Measurements from ENCODE around the gene IL17C. TPM values are rescaled to one million over a fixed set of nuclear protein-coding genes. Genes with fewer than 3 reads are reported as not detected.

Gene IL17C
- total and polyA plus RNA-seq, 2 donors (not counting 3 experiments of a cell fraction or from before 2014, with no cell fraction given) = 0.17 TPM; not detected in 1

- no TSS peak for BruUV-seq (replicated peaks)
- Histone ChIP-seq H3K36me3 (ENCODE audit: control insufficient read depth in 2 of 2, extremely low read depth in 1 of 2, insufficient read depth in 2 of 2, low read length in 2 of 2) (peaks cover 12 to 48% of the 10 kb centered on the region in 2 experiments), H3K4me1 (ENCODE audit: control insufficient read depth, extremely low read depth, insufficient read depth, low read length) (no peaks in the 10 kb centered on the region), H4K20me1 (replicated peaks; ENCODE audit: control insufficient read depth, extremely low read depth, insufficient read depth, low read length) (no peaks in the 10 kb centered on the region), H3K79me2 (ENCODE audit: control insufficient read depth, insufficient read depth, low read length) (no peaks in the 10 kb centered on the region), H2AFZ (ENCODE audit: low read depth, low read length) (no peak overlapping the region), H3K9me3 (replicated peaks; ENCODE audit: control insufficient read depth, insufficient read depth, low read length) (no peaks in the 10 kb centered on the region), H3K4me2 (ENCODE audit: insufficient read depth, low read length) (no peak overlapping the region), H3K9me1 (replicated peaks; ENCODE audit: control insufficient read depth, extremely low read depth, insufficient read depth, low read length) (no peaks in the 10 kb centered on the region), H3K4me3 (replicated peaks in 1 of 3; ENCODE audit: insufficient read depth in 1 of 3, low read depth in 1 of 3, low read length in 3 of 3) (no peak overlapping the region), H3K9ac (replicated peaks; ENCODE audit: extremely low read depth, insufficient read depth, low read length) (no peak overlapping the region), H3K27me3 (ENCODE audit: control insufficient read depth in 2 of 2, insufficient read depth in 2 of 2, low read length in 2 of 2) (no peaks in the 10 kb centered on the region), H3K27ac (ENCODE audit: insufficient read depth, low read depth, low read length) (no peak overlapping the region)
- FAIRE-seq (no peak), DNase-seq (ENCODE audit: low read depth, low spot score) (no peak)
- intact Hi-C loops (cut with micrococcal nuclease) (no loop called here), dilution Hi-C loops (cut with MboI; ENCODE audit: extremely low pct_ligation_motif_present, low sequenced_read_pairs) (no loop called here)
- CTCF ChIA-PET = no interaction called here
- POLR2A ChIA-PET = no interaction called here
- TF ChIP-seq FOS (IDR thresholded peaks at IDR 0.05; ENCODE audit: borderline replicate concordance, insufficient read depth, low read length) = no peak
- TF ChIP-seq JUN (IDR thresholded peaks at IDR 0.05; ENCODE audit: borderline replicate concordance, insufficient read depth, insufficient read length, low read depth) = no peak
- no peak for TF ChIP-seq MYC (IDR thresholded peaks at IDR 0.05; ENCODE audit: low read depth, low read length)
- TF ChIP-seq, protein P1, sequence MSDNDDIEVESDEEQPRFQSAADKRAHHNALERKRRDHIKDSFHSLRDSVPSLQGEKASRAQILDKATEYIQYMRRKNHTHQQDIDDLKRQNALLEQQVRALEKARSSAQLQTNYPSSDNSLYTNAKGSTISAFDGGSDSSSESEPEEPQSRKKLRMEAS (IDR thresholded peaks at IDR 0.05; ENCODE audit: insufficient read depth, insufficient read length) = no peak
Measured at GRCh38 chr16:88624481-88624880, 13.9 kb upstream of the IL17C start.

GRCh38 chr16:88624977-88625576 lies 13.3 kb upstream of the IL17C start:
- Histone ChIP-seq H2AFZ (ENCODE audit: low read depth, low read length) (no peak overlapping the region), H3K36me3 (ENCODE audit: control insufficient read depth in 2 of 2, extremely low read depth in 1 of 2, insufficient read depth in 2 of 2, low read length in 2 of 2) (peaks cover 14 to 48% of the 10 kb centered on the region in 2 experiments), H3K4me3 (replicated peaks in 1 of 3; ENCODE audit: insufficient read depth in 1 of 3, low read depth in 1 of 3, low read length in 3 of 3) (no peak overlapping the region), H3K9me3 (replicated peaks; ENCODE audit: control insufficient read depth, insufficient read depth, low read length) (no peaks in the 10 kb centered on the region), H3K27me3 (ENCODE audit: control insufficient read depth in 2 of 2, insufficient read depth in 2 of 2, low read length in 2 of 2) (no peaks in the 10 kb centered on the region), H3K79me2 (ENCODE audit: control insufficient read depth, insufficient read depth, low read length) (no peaks in the 10 kb centered on the region), H3K27ac (ENCODE audit: insufficient read depth, low read depth, low read length) (no peak overlapping the region), H4K20me1 (replicated peaks; ENCODE audit: control insufficient read depth, extremely low read depth, insufficient read depth, low read length) (no peaks in the 10 kb centered on the region), H3K4me2 (ENCODE audit: insufficient read depth, low read length) (no peak overlapping the region), H3K9me1 (replicated peaks; ENCODE audit: control insufficient read depth, extremely low read depth, insufficient read depth, low read length) (no peaks in the 10 kb centered on the region), H3K9ac (replicated peaks; ENCODE audit: extremely low read depth, insufficient read depth, low read length) (no peak overlapping the region), H3K4me1 (ENCODE audit: control insufficient read depth, extremely low read depth, insufficient read depth, low read length) (no peaks in the 10 kb centered on the region)
- intact Hi-C loops (cut with micrococcal nuclease) (no loop called here), dilution Hi-C loops (cut with MboI; ENCODE audit: extremely low pct_ligation_motif_present, low sequenced_read_pairs) (no loop called here)
- FAIRE-seq (no peak), DNase-seq (ENCODE audit: low read depth, low spot score) (no peak)
- ChIA-PET POLR2A (no interaction called here), CTCF (interaction anchor here (0.9 kb wide), 1 partner anchor 8 kb away, joined by 3 read pairs; no protein-coding TSS in a partner anchor)
- TF ChIP-seq EZH2 (IDR thresholded peaks at IDR 0.05; ENCODE audit: borderline replicate concordance, low read depth, low read length, severe bottlenecking) (no peak), MYC (IDR thresholded peaks at IDR 0.05; ENCODE audit: low read depth, low read length) (no peak), POLR2AphosphoS5 (IDR thresholded peaks at IDR 0.05; ENCODE audit: insufficient read depth, low read depth, low read length) (no peak), GATA2 (IDR thresholded peaks at IDR 0.05; ENCODE audit: insufficient read depth, insufficient read length, low read depth, low read length) (no peak), FOS (IDR thresholded peaks at IDR 0.05; ENCODE audit: borderline replicate concordance, insufficient read depth, low read length) (no peak), POLR2A (IDR thresholded peaks at IDR 0.05; ENCODE audit: low read depth, low read length) (no peak), CTCF (IDR thresholded peaks at IDR 0.05; ENCODE audit: extremely low read depth in 1 of 2, insufficient read depth in 1 of 2, low read depth in 1 of 2, low read length in 2 of 2) (no peak), JUN (IDR thresholded peaks at IDR 0.05; ENCODE audit: borderline replicate concordance, insufficient read depth, insufficient read length, low read depth) (no peak)
- TF ChIP-seq, protein P1 (IDR thresholded peaks at IDR 0.05; ENCODE audit: insufficient read depth, insufficient read length) = no peak
- no TSS peak for BruUV-seq (replicated peaks)

Measured in endothelial cell of umbilical vein (primary cell).